ENCODE data around the gene SLC12A3. TPM values are rescaled to one million over a fixed set of nuclear protein-coding genes. Genes with fewer than 3 reads are reported as not detected.

SLC12A3 gene
- total RNA-seq = not detected

DNA sequence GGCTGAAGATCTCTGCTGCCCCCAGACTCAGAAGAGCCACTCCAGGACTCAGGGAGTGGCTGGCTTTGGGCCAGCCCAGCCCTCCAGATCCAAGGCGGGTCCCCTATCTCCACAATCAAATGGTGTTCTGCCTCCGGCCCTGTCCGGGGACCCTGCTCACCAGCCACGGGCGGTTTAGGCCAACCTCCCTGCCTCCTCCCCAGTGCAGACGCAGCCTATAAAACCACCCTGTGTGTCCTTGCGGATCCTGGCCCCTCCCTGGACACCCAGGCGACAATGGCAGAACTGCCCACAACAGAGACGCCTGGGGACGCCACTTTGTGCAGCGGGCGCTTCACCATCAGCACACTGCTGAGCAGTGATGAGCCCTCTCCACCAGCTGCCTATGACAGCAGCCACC lies at the start of gene SLC12A3:
TSS of gene SLC12A3 (plus strand) at position 248 of the 400 bp plus-strand sequence. CDS start at position 277, 29 bp downstream.

DNA sequence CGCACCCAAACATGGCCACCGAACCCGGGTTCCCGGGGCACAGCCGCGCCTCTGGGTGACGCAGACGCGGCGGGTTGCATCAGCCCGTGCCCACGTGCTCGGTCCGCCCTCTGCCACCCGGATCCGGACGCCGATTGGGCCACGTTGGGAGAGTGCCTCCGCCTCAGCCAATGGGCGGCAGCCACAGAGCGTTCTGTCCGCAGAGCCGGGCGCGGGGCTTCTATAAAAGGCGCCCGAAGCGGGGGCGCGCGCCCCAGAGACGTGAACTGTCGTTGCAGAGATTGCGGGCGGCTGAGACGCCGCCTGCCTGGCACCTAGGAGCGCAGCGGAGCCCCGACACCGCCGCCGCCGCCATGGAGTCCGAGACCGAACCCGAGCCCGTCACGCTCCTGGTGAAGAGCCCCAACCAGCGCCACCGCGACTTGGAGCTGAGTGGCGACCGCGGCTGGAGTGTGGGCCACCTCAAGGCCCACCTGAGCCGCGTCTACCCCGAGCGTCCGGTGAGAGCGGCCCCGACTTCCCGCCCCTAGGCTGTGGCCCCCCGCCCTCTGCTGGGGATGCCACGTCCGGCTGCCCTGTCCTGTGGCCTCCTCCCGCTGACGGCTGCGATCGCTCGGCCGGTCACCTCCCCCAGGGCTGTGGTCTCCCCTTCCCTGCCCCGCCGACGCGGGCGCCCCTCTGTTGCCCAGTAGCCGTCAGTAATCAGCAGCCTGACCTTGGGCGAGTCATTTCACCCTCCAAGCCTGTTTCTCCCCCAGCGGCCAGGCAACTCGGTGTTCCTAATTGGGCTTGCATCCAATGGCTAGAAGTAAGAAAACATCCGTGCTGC lies 67.1 kb downstream of the SLC12A3 start, which contains the start of gene HERPUD1:
TSS of gene HERPUD1 (plus strand) at position 251 of the 829 bp plus-strand sequence. CDS start at position 354, 103 bp downstream.

GRCh38 chr16:56961851-56962281 lies 96.9 kb downstream of the SLC12A3 start, which contains the start of gene CETP:
TSS of gene CETP (plus strand) at chr16:56961950. CDS start at chr16:56961980, 30 bp downstream.

Small RNAs within 50 kb of the gene (small RNA-seq; reads per million reads assigned to genes)
- gene MIR138-2 (ENCODE audit: low replicate concordance) = 12.0 reads per million, percentile 91 among the genes with 10 or more reads in this experiment

Other genes with a start within 250 kb of the SLC12A3 start
- gene MT1E, start 239.4 kb upstream of the SLC12A3 start, total RNA-seq = 6.6 TPM
- 1.3 TPM for gene MT1M, start 232.5 kb upstream of the SLC12A3 start, total RNA-seq
- gene MT1A, start 226.5 kb upstream of the SLC12A3 start, total RNA-seq = not detected
- not detected for gene MT1B, start 213.3 kb upstream of the SLC12A3 start, total RNA-seq
- 3.8 TPM for gene MT1F, start 207.2 kb upstream of the SLC12A3 start, total RNA-seq
- not detected for gene MT1G, start 197.1 kb upstream of the SLC12A3 start, total RNA-seq
- not detected for gene MT1H, start 195.4 kb upstream of the SLC12A3 start, total RNA-seq
- gene MT1X, start 182.7 kb upstream of the SLC12A3 start, total RNA-seq = 8.1 TPM
- 216 TPM for gene NUP93, start 135.1 kb upstream of the SLC12A3 start, total RNA-seq
- gene HERPUD1, start 66.9 kb downstream of the SLC12A3 start, total RNA-seq = 53.8 TPM
- gene CETP, start 96.7 kb downstream of the SLC12A3 start, total RNA-seq = 0.94 TPM
- gene NLRC5, start 124.3 kb downstream of the SLC12A3 start, total RNA-seq = 5.9 TPM
- 51.3 TPM for gene CPNE2, start 227.4 kb downstream of the SLC12A3 start, total RNA-seq

Data from parietal lobe (tissue), 2 donors.